ENCODE data around the gene KNOP1.
"Not testable (repeated sequence)": the region's sequence is repeated elsewhere in the genome, so short reads cannot be mapped to it uniquely, and the experiment has no call there.

Gene KNOP1

GRCh38 chr16:19679281-19679680 lies 38.7 kb downstream of the KNOP1 start:
- not testable (repeated sequence) for DNase-seq

- no peak for DNase-seq
Observed at GRCh38 chr16:19678804-19679203, 39.2 kb downstream of the KNOP1 start.

GRCh38 chr16:19677402-19677801 lies 40.6 kb downstream of the KNOP1 start:
- DNase-seq, result no peak

- no peak for DNase-seq
Observed at GRCh38 chr16:19674485-19674884, 43.5 kb downstream of the KNOP1 start.

GRCh38 chr16:19672378-19672777 lies 45.6 kb downstream of the KNOP1 start:
- no peak for DNase-seq

- DNase-seq, result no peak
Observed at GRCh38 chr16:19666477-19666876, 51.5 kb downstream of the KNOP1 start.

GRCh38 chr16:19665313-19665712 lies 52.7 kb downstream of the KNOP1 start:
- DNase-seq, result not testable (repeated sequence)

- DNase-seq, result no peak
Observed at GRCh38 chr16:19664166-19664565, 53.9 kb downstream of the KNOP1 start.

GRCh38 chr16:19662351-19662750 lies 55.7 kb downstream of the KNOP1 start:
- no peak for DNase-seq

- DNase-seq, result no peak
Observed at GRCh38 chr16:19660432-19660831, 57.6 kb downstream of the KNOP1 start.

GRCh38 chr16:19659554-19659953 lies 58.5 kb downstream of the KNOP1 start:
- no peak for DNase-seq

GRCh38 chr16:19657831-19658230 lies 60.2 kb downstream of the KNOP1 start:
- DNase-seq, result no peak

GRCh38 chr16:19655242-19655777 lies 62.7 kb downstream of the KNOP1 start:
- no peak for DNase-seq

- DNase-seq, result no peak
Observed at GRCh38 chr16:19654147-19654546, 63.9 kb downstream of the KNOP1 start.

Measured in activated CD4-positive, alpha-beta T cell treated with anti-CD3 and anti-CD28 coated beads, Interleukin-2, amount 50 U/mL, for 4 hours (primary cell).